CD4-positive, alpha-beta T cell treated with Interleukin-21 for 1 hour (primary cell): ENCODE data around the gene KRTAP19-4.
"Not testable (repeated sequence)": the region's sequence is repeated elsewhere in the genome, so short reads cannot be mapped to it uniquely, and the experiment has no call there.

Experiments
- DNase-seq: peaks from one replicate; pipeline ENCODE4 v3.0.0-alpha.2; 2020

KRTAP19-4 gene

GRCh38 chr21:30497065-30497464, at the start of gene KRTAP19-4:
Gene KRTAP19-4, minus strand, starts transcription at chr21:30497165. Its CDS starts 55 bp downstream, at chr21:30497110.
- no peak for DNase-seq

DNA sequence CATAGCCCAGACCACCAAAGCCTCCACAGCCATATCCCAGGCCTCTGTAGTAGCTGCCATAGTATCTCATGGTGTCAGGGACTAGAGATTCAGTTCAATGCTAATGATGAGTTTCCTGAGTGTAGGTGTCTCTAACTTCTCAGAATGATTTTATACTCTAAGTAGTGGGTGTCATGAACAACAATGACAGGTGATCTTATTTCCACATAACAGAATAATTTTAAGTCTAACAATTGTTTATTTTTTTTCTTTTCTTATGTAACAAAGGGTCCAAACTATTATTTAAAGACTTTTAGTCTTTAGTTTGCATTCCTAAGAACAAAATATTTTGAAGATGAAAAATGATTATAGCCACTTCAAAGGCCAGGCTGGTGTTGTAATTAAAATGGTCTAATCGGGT, 44.8 kb upstream of the KRTAP19-4 start, which contains the start of gene KRTAP19-6:
Gene KRTAP19-6 (minus strand): TSS at position 101 of the 400 bp plus-strand sequence. CDS start 31 bp downstream, at position 70.
- DNase-seq: no peak

GRCh38 chr21:30518876-30519275, 21.9 kb upstream of the KRTAP19-4 start:
- no peak for DNase-seq

- DNase-seq: no peak
Measured at GRCh38 chr21:30515681-30516080, 18.7 kb upstream of the KRTAP19-4 start.

- DNase-seq: not testable (repeated sequence)
Measured at GRCh38 chr21:30505621-30506205, 8.7 kb upstream of the KRTAP19-4 start.

DNA sequence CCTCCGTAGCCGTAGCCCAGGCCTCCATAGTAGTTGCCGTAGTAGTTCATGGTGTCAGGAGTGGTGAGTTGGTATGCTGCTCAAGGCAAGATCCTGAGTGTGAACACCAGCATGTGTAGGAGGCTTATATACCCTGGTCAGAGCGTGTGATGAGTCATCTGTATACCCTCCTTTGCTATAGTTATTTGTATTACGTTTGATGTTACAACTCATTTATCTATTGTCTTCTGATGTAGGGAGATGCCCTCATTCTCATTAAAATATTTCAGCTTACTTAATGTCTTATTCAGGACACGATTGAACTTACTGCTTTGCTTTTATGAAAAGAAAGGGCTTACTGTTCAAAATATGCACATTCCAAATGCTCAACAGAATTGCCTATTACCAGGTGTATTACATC, 5.1 kb upstream of the KRTAP19-4 start, which contains the start of gene KRTAP19-5:
Gene KRTAP19-5 (minus strand): TSS at position 101 of the 400 bp plus-strand sequence. CDS start 51 bp downstream, at position 50.
- no peak for DNase-seq

DNA sequence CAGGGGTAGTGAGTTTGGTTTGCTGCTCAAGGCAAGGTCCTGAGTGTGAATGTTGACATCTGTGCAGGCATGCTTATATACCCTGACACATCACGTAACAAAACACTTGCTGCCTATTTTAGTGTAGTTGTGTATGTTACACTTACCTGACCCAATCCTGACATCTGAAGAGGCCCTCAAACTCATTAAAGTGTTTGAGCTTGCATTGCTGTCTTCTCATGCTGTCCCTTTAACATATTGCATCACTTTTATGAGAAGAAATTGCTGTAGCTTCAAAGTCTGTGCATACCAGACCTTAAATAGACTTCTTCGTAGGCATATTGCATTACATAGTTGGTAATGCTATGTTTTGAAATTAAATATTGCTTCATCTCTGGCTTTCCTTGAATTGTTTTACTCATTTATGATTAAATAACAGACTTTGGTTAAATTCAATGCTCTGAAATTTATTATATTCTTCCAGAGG, 5.0 kb downstream of the KRTAP19-4 start, which contains the start of gene KRTAP19-3:
Gene KRTAP19-3 (minus strand): TSS at position 51 of the 466 bp plus-strand sequence. CDS start 56 bp downstream, outside the sequence.
- no peak for DNase-seq

DNA sequence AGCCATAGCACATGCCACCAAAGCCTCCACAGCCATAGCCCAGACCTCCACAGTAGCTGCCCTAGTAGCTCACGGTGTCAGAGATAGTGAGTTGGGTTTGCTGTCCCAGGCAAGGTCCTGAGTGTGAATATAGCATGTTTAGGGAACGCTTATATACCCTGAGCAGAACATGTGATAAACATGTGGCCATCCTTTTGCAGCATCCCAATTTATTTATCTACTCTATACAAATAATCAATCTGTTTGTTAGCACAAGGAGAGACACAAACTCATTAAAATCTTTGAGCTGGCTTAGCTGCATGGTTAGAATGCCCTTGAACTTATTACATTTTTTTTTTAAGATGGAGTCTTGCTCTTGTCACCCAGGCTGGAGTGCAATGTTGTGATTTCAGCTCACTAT, 9.6 kb downstream of the KRTAP19-4 start, which contains the start of gene KRTAP19-2:
Gene KRTAP19-2 (minus strand): TSS at position 101 of the 400 bp plus-strand sequence. CDS start 88 bp downstream, at position 13.
- DNase-seq: no peak

GRCh38 chr21:30486180-30486579, 10.8 kb downstream of the KRTAP19-4 start:
- no peak for DNase-seq

- DNase-seq: no peak
Measured at GRCh38 chr21:30482130-30482529, 14.8 kb downstream of the KRTAP19-4 start.

GRCh38 chr21:30480145-30480544, 16.8 kb downstream of the KRTAP19-4 start, which contains the start of gene KRTAP19-1:
Gene KRTAP19-1, minus strand, starts transcription at chr21:30480367. Its CDS starts 50 bp downstream, at chr21:30480317.
- DNase-seq: no peak

DNA sequence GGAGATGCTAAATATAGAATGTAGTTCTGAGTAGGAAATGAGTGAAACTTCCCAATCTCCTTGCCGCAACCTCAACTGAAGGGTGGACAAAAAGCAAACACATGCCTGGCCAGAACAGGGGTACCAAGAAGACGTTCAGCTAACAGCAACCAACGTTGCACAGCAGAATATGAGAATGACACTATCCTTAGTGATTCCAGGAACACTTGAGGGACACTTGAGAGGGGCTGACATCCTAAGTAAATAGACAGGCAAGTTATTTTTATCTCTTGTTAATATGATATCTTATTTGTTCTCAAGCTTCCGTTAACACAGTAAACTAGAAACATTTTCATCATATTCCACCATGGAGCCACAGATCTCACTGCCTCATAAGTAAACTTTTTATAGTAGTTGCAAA, 17.7 kb downstream of the KRTAP19-4 start:
- no peak for DNase-seq

DNA sequence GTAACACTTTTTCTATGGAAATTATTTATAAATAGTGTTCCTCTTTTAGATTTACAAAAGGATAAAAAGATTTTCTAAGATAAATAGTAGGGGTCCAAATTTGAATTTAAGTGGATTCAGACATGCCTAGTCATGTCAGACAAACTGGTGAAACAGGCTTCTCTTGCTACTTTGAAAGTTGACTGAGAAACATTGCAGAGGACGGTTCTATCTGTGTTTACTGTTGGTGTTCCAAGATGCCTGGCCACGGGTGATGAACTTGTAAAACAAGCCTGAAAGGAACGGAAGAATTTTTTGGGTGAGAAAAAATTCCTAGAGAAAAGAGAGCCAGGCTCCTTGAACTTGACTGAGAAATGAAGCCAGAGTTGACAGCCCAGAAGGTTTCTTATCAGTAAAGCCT, 19.0 kb downstream of the KRTAP19-4 start:
- no peak for DNase-seq

GRCh38 chr21:30468900-30469714, 27.9 kb downstream of the KRTAP19-4 start:
- DNase-seq: no peak

DNA sequence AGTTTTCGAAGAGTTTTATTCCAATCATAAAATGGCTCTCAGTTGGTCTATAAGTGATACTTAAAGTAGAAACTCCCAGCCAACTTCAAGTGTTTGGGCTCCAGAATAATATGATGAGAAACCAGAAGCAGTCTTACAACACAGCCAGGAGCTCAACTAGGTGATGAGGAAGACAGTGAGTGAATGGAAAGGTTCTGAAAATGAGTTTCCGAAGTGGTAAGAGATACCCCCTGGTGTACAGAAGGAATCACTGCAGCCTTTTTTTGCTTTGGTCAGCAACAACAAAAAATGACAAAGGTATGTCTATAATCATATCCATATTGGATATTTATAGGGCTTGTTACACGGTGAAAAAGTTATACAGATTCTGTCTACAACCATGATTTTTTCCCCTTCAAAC, 33.3 kb downstream of the KRTAP19-4 start:
- DNase-seq: no peak

GRCh38 chr21:30448514-30448913, 48.5 kb downstream of the KRTAP19-4 start:
- no peak for DNase-seq

DNA sequence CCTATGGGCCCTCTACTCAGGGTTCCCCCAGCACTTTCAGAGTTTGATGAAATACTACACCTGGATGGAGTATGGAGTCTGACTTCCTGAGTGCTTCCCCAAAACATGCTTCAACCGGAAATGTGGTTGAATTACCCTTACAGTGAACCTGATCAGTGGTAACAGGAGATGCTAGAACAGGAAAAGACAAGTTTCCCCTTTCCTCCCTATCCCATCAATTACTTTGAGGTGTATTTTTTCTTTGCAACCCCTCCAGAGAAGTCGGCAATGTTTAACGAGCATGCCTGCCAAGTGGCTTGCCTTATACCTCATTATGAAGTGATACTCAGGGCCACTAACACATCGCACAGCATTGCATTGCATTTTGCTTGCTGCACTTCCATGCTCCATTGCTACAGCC, 49.9 kb downstream of the KRTAP19-4 start:
- no peak for DNase-seq
